Measurements from ENCODE around the gene ASF1A. TPM values are rescaled to one million over a fixed set of nuclear protein-coding genes. Genes with fewer than 3 reads are reported as not detected.

ASF1A gene
- total and polyA plus RNA-seq, 2 of the 13 experiments (the other 11 are each of a cell fraction or from before 2014, with no cell fraction given): 14.5 to 49.9 TPM

GRCh38 chr6:118893807-118894424, at the start of gene ASF1A (continued):
- no peak; the same call in 1 of the 2 replicates for TF ChIP-seq TGIF2 (CRISPR knock-in tag; IDR thresholded peaks at IDR 0.05)
- no peak for TF ChIP-seq NCOR1 (IDR thresholded peaks at IDR 0.05; ENCODE audit: borderline replicate concordance, low read length)
- peak; percentile 58; the same call in 1 of the 2 replicates for TF ChIP-seq HMG20B (CRISPR knock-in tag; conservative IDR thresholded peaks at IDR 0.05)
- TF ChIP-seq PITX1 (CRISPR knock-in tag; IDR thresholded peaks at IDR 0.05): peak; percentile 58
- no peak for TF ChIP-seq IKZF4 (CRISPR knock-in tag; IDR thresholded peaks at IDR 0.05; ENCODE audit: borderline replicate concordance, low read depth, not compliant biosample characterization)
- no peak for TF ChIP-seq ZNF317 (CRISPR knock-in tag; IDR thresholded peaks at IDR 0.05)
- TF ChIP-seq ZNF451 (CRISPR knock-in tag; IDR thresholded peaks at IDR 0.05): no peak
- TF ChIP-seq SP2 (CRISPR knock-in tag; IDR thresholded peaks at IDR 0.05): peak; percentile 77
- TF ChIP-seq ONECUT2 (CRISPR knock-in tag; IDR thresholded peaks at IDR 0.05): 0 out of 2 replicates have a peak, but pooled peaks have one; percentile 33
- no peak for TF ChIP-seq SMARCE1 (IDR thresholded peaks at IDR 0.05; ENCODE audit: borderline replicate concordance)
- TF ChIP-seq MATR3 (CRISPR knock-in tag; IDR thresholded peaks at IDR 0.05): no peak
- no peak for TF ChIP-seq NR3C1 (CRISPR knock-in tag; IDR thresholded peaks at IDR 0.05)
- peak; percentile 62; the same call in 1 of the 2 replicates for TF ChIP-seq HOXA9 (CRISPR knock-in tag; IDR thresholded peaks at IDR 0.05; ENCODE audit: borderline replicate concordance)
- TF ChIP-seq, protein P1, sequence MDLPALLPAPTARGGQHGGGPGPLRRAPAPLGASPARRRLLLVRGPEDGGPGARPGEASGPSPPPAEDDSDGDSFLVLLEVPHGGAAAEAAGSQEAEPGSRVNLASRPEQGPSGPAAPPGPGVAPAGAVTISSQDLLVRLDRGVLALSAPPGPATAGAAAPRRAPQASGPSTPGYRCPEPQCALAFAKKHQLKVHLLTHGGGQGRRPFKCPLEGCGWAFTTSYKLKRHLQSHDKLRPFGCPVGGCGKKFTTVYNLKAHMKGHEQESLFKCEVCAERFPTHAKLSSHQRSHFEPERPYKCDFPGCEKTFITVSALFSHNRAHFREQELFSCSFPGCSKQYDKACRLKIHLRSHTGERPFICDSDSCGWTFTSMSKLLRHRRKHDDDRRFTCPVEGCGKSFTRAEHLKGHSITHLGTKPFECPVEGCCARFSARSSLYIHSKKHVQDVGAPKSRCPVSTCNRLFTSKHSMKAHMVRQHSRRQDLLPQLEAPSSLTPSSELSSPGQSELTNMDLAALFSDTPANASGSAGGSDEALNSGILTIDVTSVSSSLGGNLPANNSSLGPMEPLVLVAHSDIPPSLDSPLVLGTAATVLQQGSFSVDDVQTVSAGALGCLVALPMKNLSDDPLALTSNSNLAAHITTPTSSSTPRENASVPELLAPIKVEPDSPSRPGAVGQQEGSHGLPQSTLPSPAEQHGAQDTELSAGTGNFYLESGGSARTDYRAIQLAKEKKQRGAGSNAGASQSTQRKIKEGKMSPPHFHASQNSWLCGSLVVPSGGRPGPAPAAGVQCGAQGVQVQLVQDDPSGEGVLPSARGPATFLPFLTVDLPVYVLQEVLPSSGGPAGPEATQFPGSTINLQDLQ (CRISPR knock-in tag; IDR thresholded peaks at IDR 0.05): no peak
- TF ChIP-seq ZSCAN25 (CRISPR knock-in tag; IDR thresholded peaks at IDR 0.05): no peak
- TF ChIP-seq, protein P2, sequence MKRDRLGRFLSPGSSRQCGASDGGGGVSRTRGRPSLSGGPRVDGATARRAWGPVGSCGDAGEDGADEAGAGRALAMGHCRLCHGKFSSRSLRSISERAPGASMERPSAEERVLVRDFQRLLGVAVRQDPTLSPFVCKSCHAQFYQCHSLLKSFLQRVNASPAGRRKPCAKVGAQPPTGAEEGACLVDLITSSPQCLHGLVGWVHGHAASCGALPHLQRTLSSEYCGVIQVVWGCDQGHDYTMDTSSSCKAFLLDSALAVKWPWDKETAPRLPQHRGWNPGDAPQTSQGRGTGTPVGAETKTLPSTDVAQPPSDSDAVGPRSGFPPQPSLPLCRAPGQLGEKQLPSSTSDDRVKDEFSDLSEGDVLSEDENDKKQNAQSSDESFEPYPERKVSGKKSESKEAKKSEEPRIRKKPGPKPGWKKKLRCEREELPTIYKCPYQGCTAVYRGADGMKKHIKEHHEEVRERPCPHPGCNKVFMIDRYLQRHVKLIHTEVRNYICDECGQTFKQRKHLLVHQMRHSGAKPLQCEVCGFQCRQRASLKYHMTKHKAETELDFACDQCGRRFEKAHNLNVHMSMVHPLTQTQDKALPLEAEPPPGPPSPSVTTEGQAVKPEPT (CRISPR knock-in tag; IDR thresholded peaks at IDR 0.05; ENCODE audit: low read depth): peak; percentile 72; the same call in 1 of the 2 replicates
- peak; percentile 51; the same call in 1 of the 2 replicates for TF ChIP-seq ZNF639 (CRISPR knock-in tag; conservative IDR thresholded peaks at IDR 0.05)
- TF ChIP-seq ZNF598 (CRISPR knock-in tag; IDR thresholded peaks at IDR 0.05; ENCODE audit: borderline replicate concordance): 0 out of 2 replicates have a peak, but pooled peaks have one; percentile 10
- TF ChIP-seq ZNF329 (CRISPR knock-in tag; IDR thresholded peaks at IDR 0.05; ENCODE audit: low read depth): 0 out of 2 replicates have a peak, but pooled peaks have one; percentile 16
- TF ChIP-seq PAX8 (CRISPR knock-in tag; IDR thresholded peaks at IDR 0.05; ENCODE audit: borderline replicate concordance): no peak
- no peak for TF ChIP-seq KDM5B (CRISPR knock-in tag; IDR thresholded peaks at IDR 0.05; ENCODE audit: borderline replicate concordance)
- peak; percentile 52; the same call in 1 of the 2 replicates for TF ChIP-seq BCL6 (CRISPR knock-in tag; IDR thresholded peaks at IDR 0.05)
